ENCODE measurements around the gene OR5AK2.
A peak's percentile ranks its signal among the peaks of the same experiment; 100 is the strongest.

DNA sequence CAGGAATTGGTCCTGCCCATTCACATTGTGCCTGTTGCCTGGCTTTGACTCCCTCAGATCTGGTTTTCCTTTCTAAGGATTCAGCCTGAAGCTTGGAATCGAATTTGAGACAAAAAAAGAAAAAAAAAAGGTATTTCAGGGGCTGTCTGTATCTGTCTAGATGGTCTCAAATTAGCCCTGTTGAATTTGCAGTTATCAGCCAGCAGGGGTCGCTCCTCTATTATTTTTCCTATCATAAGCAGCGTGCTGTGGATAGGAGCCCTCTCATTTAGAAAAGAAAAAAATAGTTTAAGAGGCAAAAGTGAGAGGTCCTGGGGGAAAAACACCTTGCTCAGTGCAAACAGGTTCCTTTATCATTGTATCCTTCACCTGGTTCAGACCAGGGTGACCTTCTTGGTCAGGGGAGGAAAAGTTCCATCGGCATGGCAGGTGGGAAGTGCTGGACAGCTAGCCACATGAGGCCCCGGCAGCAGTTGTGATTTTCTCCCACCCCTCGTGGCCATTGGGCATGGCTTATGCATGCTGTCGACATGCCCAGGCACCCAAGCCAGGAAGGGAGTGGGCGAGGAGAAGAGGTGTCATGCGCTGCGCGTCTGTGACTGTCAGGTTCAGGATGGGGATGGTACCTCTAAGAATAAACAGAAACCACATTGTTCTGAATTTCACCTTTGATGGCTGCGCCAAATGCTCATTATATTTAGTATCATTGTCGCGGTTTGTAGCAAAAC is 13.1 kb downstream of the OR5AK2 start:
- TF ChIP-seq SP1 (CRISPR knock-in tag; conservative IDR thresholded peaks at IDR 0.05) (no peak), ELF4 (CRISPR knock-in tag; IDR thresholded peaks at IDR 0.05; ENCODE audit: low read depth) (no peak), GTF2I (CRISPR knock-in tag; conservative IDR thresholded peaks at IDR 0.05) (no peak), CBFB (CRISPR knock-in tag; IDR thresholded peaks at IDR 0.05; ENCODE audit: low read depth) (no peak), TCF7 (CRISPR knock-in tag; IDR thresholded peaks at IDR 0.05; ENCODE audit: low read depth) (no peak), ETV6 (CRISPR knock-in tag; IDR thresholded peaks at IDR 0.05) (no peak), NR1H2 (CRISPR knock-in tag; IDR thresholded peaks at IDR 0.05) (no peak), ZNF416 (CRISPR knock-in tag; IDR thresholded peaks at IDR 0.05) (no peak), GABPB1 (CRISPR knock-in tag; IDR thresholded peaks at IDR 0.05) (no peak)
- TF ChIP-seq, protein P1, sequence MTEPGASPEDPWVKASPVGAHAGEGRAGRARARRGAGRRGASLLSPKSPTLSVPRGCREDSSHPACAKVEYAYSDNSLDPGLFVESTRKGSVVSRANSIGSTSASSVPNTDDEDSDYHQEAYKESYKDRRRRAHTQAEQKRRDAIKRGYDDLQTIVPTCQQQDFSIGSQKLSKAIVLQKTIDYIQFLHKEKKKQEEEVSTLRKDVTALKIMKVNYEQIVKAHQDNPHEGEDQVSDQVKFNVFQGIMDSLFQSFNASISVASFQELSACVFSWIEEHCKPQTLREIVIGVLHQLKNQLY (CRISPR knock-in tag; IDR thresholded peaks at IDR 0.05) = no peak
- TF ChIP-seq, protein P2, sequence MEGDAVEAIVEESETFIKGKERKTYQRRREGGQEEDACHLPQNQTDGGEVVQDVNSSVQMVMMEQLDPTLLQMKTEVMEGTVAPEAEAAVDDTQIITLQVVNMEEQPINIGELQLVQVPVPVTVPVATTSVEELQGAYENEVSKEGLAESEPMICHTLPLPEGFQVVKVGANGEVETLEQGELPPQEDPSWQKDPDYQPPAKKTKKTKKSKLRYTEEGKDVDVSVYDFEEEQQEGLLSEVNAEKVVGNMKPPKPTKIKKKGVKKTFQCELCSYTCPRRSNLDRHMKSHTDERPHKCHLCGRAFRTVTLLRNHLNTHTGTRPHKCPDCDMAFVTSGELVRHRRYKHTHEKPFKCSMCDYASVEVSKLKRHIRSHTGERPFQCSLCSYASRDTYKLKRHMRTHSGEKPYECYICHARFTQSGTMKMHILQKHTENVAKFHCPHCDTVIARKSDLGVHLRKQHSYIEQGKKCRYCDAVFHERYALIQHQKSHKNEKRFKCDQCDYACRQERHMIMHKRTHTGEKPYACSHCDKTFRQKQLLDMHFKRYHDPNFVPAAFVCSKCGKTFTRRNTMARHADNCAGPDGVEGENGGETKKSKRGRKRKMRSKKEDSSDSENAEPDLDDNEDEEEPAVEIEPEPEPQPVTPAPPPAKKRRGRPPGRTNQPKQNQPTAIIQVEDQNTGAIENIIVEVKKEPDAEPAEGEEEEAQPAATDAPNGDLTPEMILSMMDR (IDR thresholded peaks at IDR 0.05) = peak; percentile 41
- TF ChIP-seq, protein P3, sequence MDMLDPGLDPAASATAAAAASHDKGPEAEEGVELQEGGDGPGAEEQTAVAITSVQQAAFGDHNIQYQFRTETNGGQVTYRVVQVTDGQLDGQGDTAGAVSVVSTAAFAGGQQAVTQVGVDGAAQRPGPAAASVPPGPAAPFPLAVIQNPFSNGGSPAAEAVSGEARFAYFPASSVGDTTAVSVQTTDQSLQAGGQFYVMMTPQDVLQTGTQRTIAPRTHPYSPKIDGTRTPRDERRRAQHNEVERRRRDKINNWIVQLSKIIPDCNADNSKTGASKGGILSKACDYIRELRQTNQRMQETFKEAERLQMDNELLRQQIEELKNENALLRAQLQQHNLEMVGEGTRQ (CRISPR knock-in tag; IDR thresholded peaks at IDR 0.05) = no peak
- TF ChIP-seq, protein P4, sequence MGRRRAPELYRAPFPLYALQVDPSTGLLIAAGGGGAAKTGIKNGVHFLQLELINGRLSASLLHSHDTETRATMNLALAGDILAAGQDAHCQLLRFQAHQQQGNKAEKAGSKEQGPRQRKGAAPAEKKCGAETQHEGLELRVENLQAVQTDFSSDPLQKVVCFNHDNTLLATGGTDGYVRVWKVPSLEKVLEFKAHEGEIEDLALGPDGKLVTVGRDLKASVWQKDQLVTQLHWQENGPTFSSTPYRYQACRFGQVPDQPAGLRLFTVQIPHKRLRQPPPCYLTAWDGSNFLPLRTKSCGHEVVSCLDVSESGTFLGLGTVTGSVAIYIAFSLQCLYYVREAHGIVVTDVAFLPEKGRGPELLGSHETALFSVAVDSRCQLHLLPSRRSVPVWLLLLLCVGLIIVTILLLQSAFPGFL (CRISPR knock-in tag; IDR thresholded peaks at IDR 0.05; ENCODE audit: borderline replicate concordance) = no peak

All from WTC11 (cell line).